Measurements from ENCODE around the gene THSD7B. TPM values are rescaled to one million over a fixed set of nuclear protein-coding genes. Genes with fewer than 3 reads are reported as not detected.

The THSD7B gene
- total RNA-seq, 1 experiment from 2014 or later: 6.9 TPM

DNA sequence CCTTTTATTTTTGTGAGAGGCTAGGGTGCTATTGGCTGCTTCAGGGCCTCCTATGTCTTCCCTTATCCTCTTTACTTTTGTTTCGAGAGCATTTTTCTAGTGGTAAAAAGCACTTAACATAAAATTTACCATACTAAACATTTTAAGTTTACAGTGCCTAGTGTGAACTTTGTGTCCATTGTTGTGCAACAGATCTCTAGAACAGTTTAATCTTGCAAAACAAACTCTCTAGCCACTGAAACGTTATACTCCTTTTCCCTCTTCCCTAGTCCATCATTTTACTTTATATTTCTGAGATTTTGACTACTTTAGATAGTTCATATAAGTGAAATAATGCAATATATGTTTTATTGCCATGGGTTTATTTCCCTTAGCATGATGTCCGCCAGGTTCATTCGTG, 580.6 kb downstream of the THSD7B start:
- Mint-ChIP-seq H3K4me3 (ENCODE audit: unreplicated experiment) (no peak overlapping the region), H3K36me3 (ENCODE audit: insufficient read depth, unreplicated experiment) (no peaks in the 10 kb centered on the region), H3K27me3 (ENCODE audit: insufficient read depth, unreplicated experiment) (no peaks in the 10 kb centered on the region), H3K4me1 (ENCODE audit: low read depth, unreplicated experiment) (peaks cover 6% of the 10 kb centered on the region), H3K9me3 (ENCODE audit: unreplicated experiment) (no peaks in the 10 kb centered on the region), H3K27ac (ENCODE audit: unreplicated experiment) (no peak overlapping the region)
- no peaks in the 10 kb centered on the region for H3K36me3 ChIP-seq (ENCODE audit: control insufficient read depth, insufficient read depth, low read length)
- no peaks in the 10 kb centered on the region for H3K27me3 ChIP-seq (replicated peaks; ENCODE audit: control insufficient read depth, insufficient read depth, low read length)
- H3K4me3 ChIP-seq (ENCODE audit: low read depth, low read length): no peak overlapping the region
- CTCF ChIA-PET: no interaction called here
- DNase-seq: no peak
- no peaks in the 10 kb centered on the region for H3K9me3 ChIP-seq
- POLR2A ChIA-PET: no interaction called here
- TF ChIP-seq, protein P1, sequence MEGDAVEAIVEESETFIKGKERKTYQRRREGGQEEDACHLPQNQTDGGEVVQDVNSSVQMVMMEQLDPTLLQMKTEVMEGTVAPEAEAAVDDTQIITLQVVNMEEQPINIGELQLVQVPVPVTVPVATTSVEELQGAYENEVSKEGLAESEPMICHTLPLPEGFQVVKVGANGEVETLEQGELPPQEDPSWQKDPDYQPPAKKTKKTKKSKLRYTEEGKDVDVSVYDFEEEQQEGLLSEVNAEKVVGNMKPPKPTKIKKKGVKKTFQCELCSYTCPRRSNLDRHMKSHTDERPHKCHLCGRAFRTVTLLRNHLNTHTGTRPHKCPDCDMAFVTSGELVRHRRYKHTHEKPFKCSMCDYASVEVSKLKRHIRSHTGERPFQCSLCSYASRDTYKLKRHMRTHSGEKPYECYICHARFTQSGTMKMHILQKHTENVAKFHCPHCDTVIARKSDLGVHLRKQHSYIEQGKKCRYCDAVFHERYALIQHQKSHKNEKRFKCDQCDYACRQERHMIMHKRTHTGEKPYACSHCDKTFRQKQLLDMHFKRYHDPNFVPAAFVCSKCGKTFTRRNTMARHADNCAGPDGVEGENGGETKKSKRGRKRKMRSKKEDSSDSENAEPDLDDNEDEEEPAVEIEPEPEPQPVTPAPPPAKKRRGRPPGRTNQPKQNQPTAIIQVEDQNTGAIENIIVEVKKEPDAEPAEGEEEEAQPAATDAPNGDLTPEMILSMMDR (IDR thresholded peaks at IDR 0.05; ENCODE audit: insufficient read depth in 1 of 2, low read depth in 1 of 2, low read length in 1 of 2, severe bottlenecking in 1 of 2, unreplicated experiment in 1 of 2): no peak
- intact Hi-C loops (cut with micrococcal nuclease; ENCODE audit: unreplicated experiment): no loop called here
- BruUV-seq (replicated peaks): no TSS peak
- H3K4me1 ChIP-seq: no peaks in the 10 kb centered on the region

GRCh38 chr2:137348301-137348700, 583.0 kb downstream of the THSD7B start:
- H3K27me3 Mint-ChIP-seq (ENCODE audit: insufficient read depth, unreplicated experiment): no peaks in the 10 kb centered on the region
- H3K4me1 ChIP-seq: no peaks in the 10 kb centered on the region
- no TSS peak for BruUV-seq (replicated peaks)
- no peaks in the 10 kb centered on the region for H3K9me3 ChIP-seq
- no peak for DNase-seq
- H3K9me3 Mint-ChIP-seq (ENCODE audit: unreplicated experiment): no peaks in the 10 kb centered on the region
- H3K27ac Mint-ChIP-seq (ENCODE audit: unreplicated experiment): no peak overlapping the region
- CTCF ChIA-PET: no interaction called here
- H3K36me3 Mint-ChIP-seq (ENCODE audit: insufficient read depth, unreplicated experiment): no peaks in the 10 kb centered on the region
- H3K27me3 ChIP-seq (replicated peaks; ENCODE audit: control insufficient read depth, insufficient read depth, low read length): no peaks in the 10 kb centered on the region
- POLR2A ChIA-PET: no interaction called here
- peaks cover 6% of the 10 kb centered on the region for H3K4me1 Mint-ChIP-seq (ENCODE audit: low read depth, unreplicated experiment)
- H3K4me3 Mint-ChIP-seq (ENCODE audit: unreplicated experiment): no peak overlapping the region
- intact Hi-C loops (cut with micrococcal nuclease; ENCODE audit: unreplicated experiment): no loop called here
- no peaks in the 10 kb centered on the region for H3K36me3 ChIP-seq (ENCODE audit: control insufficient read depth, insufficient read depth, low read length)
- H3K4me3 ChIP-seq (ENCODE audit: low read depth, low read length): no peak overlapping the region
- TF ChIP-seq, protein P1 (IDR thresholded peaks at IDR 0.05; ENCODE audit: insufficient read depth in 1 of 2, low read depth in 1 of 2, low read length in 1 of 2, severe bottlenecking in 1 of 2, unreplicated experiment in 1 of 2): no peak

DNA sequence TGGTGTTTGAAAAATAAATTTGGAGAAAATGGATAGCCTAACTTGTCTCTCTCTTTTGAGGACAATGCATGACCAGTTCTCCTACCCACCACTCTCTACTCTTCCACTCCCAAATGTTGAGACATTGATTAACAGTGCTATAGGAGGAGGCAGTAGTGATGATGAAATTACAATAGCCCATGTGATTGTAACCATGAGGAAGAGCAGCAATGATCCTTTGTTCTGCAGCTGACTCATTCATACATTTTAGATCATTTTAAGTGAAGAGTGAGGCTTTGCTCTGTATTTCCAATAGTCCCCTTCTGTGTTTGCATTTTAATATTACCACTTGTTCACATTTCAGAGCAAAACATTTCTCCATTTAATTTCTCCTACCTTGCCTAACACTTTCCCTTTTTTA, 592.3 kb downstream of the THSD7B start:
- Mint-ChIP-seq H3K36me3 (ENCODE audit: insufficient read depth, unreplicated experiment) (no peaks in the 10 kb centered on the region), H3K4me1 (ENCODE audit: low read depth, unreplicated experiment) (no peaks in the 10 kb centered on the region), H3K4me3 (ENCODE audit: unreplicated experiment) (no peak overlapping the region), H3K27me3 (ENCODE audit: insufficient read depth, unreplicated experiment) (no peaks in the 10 kb centered on the region), H3K9me3 (ENCODE audit: unreplicated experiment) (peaks cover 15% of the 10 kb centered on the region), H3K27ac (ENCODE audit: unreplicated experiment) (no peak overlapping the region)
- Histone ChIP-seq H3K36me3 (ENCODE audit: control insufficient read depth, insufficient read depth, low read length) (no peaks in the 10 kb centered on the region), H3K4me3 (ENCODE audit: low read depth, low read length) (no peak overlapping the region), H3K27me3 (replicated peaks; ENCODE audit: control insufficient read depth, insufficient read depth, low read length) (no peaks in the 10 kb centered on the region), H3K4me1 (no peaks in the 10 kb centered on the region), H3K9me3 (no peaks in the 10 kb centered on the region)
- ChIA-PET CTCF (no interaction called here), POLR2A (no interaction called here)
- intact Hi-C loops (cut with micrococcal nuclease; ENCODE audit: unreplicated experiment): no loop called here
- TF ChIP-seq, protein P1 (IDR thresholded peaks at IDR 0.05; ENCODE audit: insufficient read depth in 1 of 2, low read depth in 1 of 2, low read length in 1 of 2, severe bottlenecking in 1 of 2, unreplicated experiment in 1 of 2): no peak
- no peak for DNase-seq
- no TSS peak for BruUV-seq (replicated peaks)

All from Caco-2 (cell line).